B cell (primary cell): ENCODE data around the gene ULK4. TPM values are rescaled to one million over a fixed set of nuclear protein-coding genes. Genes with fewer than 3 reads are reported as not detected.

ENCODE experiments used
- ATAC-seq: fragments of 200-7000 bp; cut with Tn5 transposase; one replicate; pipeline ENCODE4 v1.10.0; 2021; ENCODE audit warnings: low read depth, mild to moderate bottlenecking, moderate number of reproducible peaks, moderate library complexity
- CTCF ChIA-PET: fragments of 350-600 bp; sonication (Branson Sonifier 250); formaldehyde crosslinking; loops from one replicate; lab custom pipeline; 2021; ENCODE audit warnings: antibody characterized with exemption, inconsistent platforms; lab: Charles Lee
- POLR2A ChIA-PET: fragments of 350-600 bp; sonication (Branson Sonifier 250); formaldehyde crosslinking; loops from one replicate; lab custom pipeline; 2021; ENCODE audit warnings: antibody characterized with exemption; lab: Charles Lee
- DNase-seq: peaks from one replicate; pipeline ENCODE4 v3.0.0; 2013
- H2AFZ ChIP-seq: 2 replicates; pipeline ENCODE4 v1.6.1; 2012; ENCODE audit warnings: mild to moderate bottlenecking, low read depth, low read length; ENCODE audit not compliant: insufficient read depth, poor library complexity, severe bottlenecking
- H3K27ac ChIP-seq, 2 donors: 1 replicate in 1 of 2; 2 replicates in 1 of 2; pipeline ENCODE4 v1.5.1; 2012 to 2013; ENCODE audit warnings: low read length in 2 of 2, mild to moderate bottlenecking in 2 of 2, moderate library complexity in 1 of 2
- H3K27me3 ChIP-seq, 4 experiments: fragments of 200-600 bp in 1 of 4; sonication (generic) in 1 of 4; replicated peaks in 1 of 4; 1 replicate in 2 of 4; 2 replicates in 2 of 4; pipeline versions ENCODE4 v1.6.1 to v1.7.0; 2013 to 2016; ENCODE audit warnings: low read length in 3 of 4, mild to moderate bottlenecking in 2 of 4, mixed read lengths in 1 of 4, moderate library complexity in 1 of 4; ENCODE audit not compliant: insufficient read depth in 4 of 4, control insufficient read depth in 3 of 4; ENCODE audit errors: control extremely low read depth in 1 of 4
- H3K36me3 ChIP-seq, 2 experiments: replicated peaks in 1 of 2; 1 replicate in 1 of 2; 2 replicates in 1 of 2; pipeline versions ENCODE4 v1.6.1 to v1.7.1; 2013; ENCODE audit warnings: low read length in 1 of 2; ENCODE audit not compliant: insufficient read depth in 2 of 2, control insufficient read depth in 1 of 2; ENCODE audit errors: control extremely low read depth in 1 of 2, extremely low read depth in 1 of 2
- H3K4me1 ChIP-seq, 2 donors: fragments of 200-600 bp in 1 of 2; sonication (generic) in 1 of 2; 1 replicate in 1 of 2; 2 replicates in 1 of 2; pipeline versions ENCODE4 v1.5.1 to v1.6.1; 2013 to 2017; ENCODE audit warnings: low read length in 2 of 2; ENCODE audit not compliant: control insufficient read depth in 2 of 2, insufficient read depth in 2 of 2
- H3K4me2 ChIP-seq: replicated peaks from 2 replicates; pipeline ENCODE3; 2012; ENCODE audit warnings: mild to moderate bottlenecking, low read depth, low read length; ENCODE audit not compliant: poor library complexity, severe bottlenecking
- H3K4me3 ChIP-seq, 5 experiments: fragments of 200-600 bp in 1 of 5; sonication (generic) in 1 of 5; 1 replicate in 3 of 5; 2 replicates in 2 of 5; pipeline versions ENCODE4 v1.5.1 to v1.7.0; 2011 to 2016; ENCODE audit warnings: low read length in 4 of 5, mild to moderate bottlenecking in 4 of 5, low read depth in 2 of 5, control low read depth in 1 of 5, moderate library complexity in 1 of 5; ENCODE audit not compliant: insufficient read depth in 1 of 5; ENCODE audit errors: control extremely low read depth in 1 of 5, extremely low read depth in 1 of 5
- H3K79me2 ChIP-seq: fragments of 200-600 bp; sonication (generic); one replicate; pipeline ENCODE4 v1.6.0; 2016; ENCODE audit warnings: low read length; ENCODE audit not compliant: control insufficient read depth, insufficient read depth
- H3K9ac ChIP-seq: fragments of 200-600 bp; sonication (generic); 2 replicates; pipeline ENCODE4 v1.6.1; 2017; ENCODE audit warnings: mild to moderate bottlenecking, low read length, moderate library complexity
- H3K9me3 ChIP-seq, 3 donors: one replicate each; pipeline versions ENCODE4 v1.6.1 to v1.7.1; 2013; ENCODE audit warnings: low read length in 2 of 3; ENCODE audit not compliant: control insufficient read depth in 2 of 3, insufficient read depth in 1 of 3; ENCODE audit errors: control extremely low read depth in 1 of 3
- H4K20me1 ChIP-seq: 2 replicates; pipeline ENCODE4 v1.6.0; 2012; ENCODE audit warnings: mild to moderate bottlenecking, low read length; ENCODE audit not compliant: insufficient read depth, control insufficient read depth, poor library complexity, severe bottlenecking
- H3K27ac Mint-ChIP-seq: one replicate; pipeline ENCODE4 v1.8.0; 2021; ENCODE audit warnings: mixed read lengths
- H3K27me3 Mint-ChIP-seq: one replicate; pipeline ENCODE4 v1.8.0; 2021; ENCODE audit warnings: mixed read lengths
- H3K4me1 Mint-ChIP-seq: one replicate; pipeline ENCODE4 v1.8.0; 2021; ENCODE audit warnings: mixed read lengths
- H3K4me3 Mint-ChIP-seq: one replicate; pipeline ENCODE4 v1.8.0; 2021; ENCODE audit warnings: mixed read lengths
- H3K9me3 Mint-ChIP-seq: one replicate; pipeline ENCODE4 v1.8.0; 2022; ENCODE audit warnings: mixed read lengths; ENCODE audit not compliant: insufficient read depth
- CTCF ChIP-seq: fragments of 200-600 bp; IDR thresholded peaks from one replicate; pipeline ENCODE4 v1.8.0; 2022; ENCODE audit warnings: antibody characterized with exemption, mild to moderate bottlenecking
- EZH2 ChIP-seq: IDR thresholded peaks from 2 replicates; pipeline ENCODE4 v1.6.1; 2012; ENCODE audit warnings: borderline replicate concordance, low read depth, mild to moderate bottlenecking, moderate library complexity, low read length; ENCODE audit not compliant: insufficient read depth, poor library complexity, severe bottlenecking
- WGBS: methylation state at CpG from one replicate; pipeline ENCODE4 v1.1.5; 2013; ENCODE audit warnings: missing lambda C conversion rate; ENCODE audit not compliant: insufficient coverage; 5-methylcytosine and 5-hydroxymethylcytosine counted together
- intact Hi-C: fragments of 100-400 bp; cut with micrococcal nuclease; formaldehyde crosslinking; loops from one replicate; pipeline ENCODE4 v1.10.0; 2022
- polyA plus RNA-seq: library from polyadenylated mRNA; depleted of rRNA; stranded (reverse); fragments of >200 nt; gene quantifications from 2 replicates; pipeline ENCODE4 v1.2.3, GENCODE V29; 2012
- total RNA-seq, 2 donors: library from RNA; stranded (reverse); fragments of 120-200 nt in 1 of 2; gene quantifications; 1 replicate in 1 of 2; 2 replicates in 1 of 2; pipeline versions ENCODE4 v1.2.3 to v1.2.4, GENCODE V29; 2013 to 2022

ULK4 gene
- total and polyA plus RNA-seq, 2 donors (not counting 1 experiment from before 2014, with no cell fraction given): 5.2 to 33.7 TPM

- WGBS: no CpG with 5 or more reads among the region's 1 CpG
- Histone ChIP-seq H3K27ac (peak overlapping the region in 1 of 2 donors; percentile 9), H4K20me1 (peaks cover 97% of the 10 kb centered on the region), H3K9ac (no peak overlapping the region), H3K36me3 (peaks cover 2% of the 10 kb centered on the region in 2 experiments), H3K27me3 (no peaks in the 10 kb centered on the region), H3K4me2 (peak overlapping the region; percentile 15), H3K79me2 (peaks cover 99% of the 10 kb centered on the region), H3K9me3 (peaks cover 0 to 2% (median 0%) of the 10 kb centered on the region in 3 donors), H3K4me1 (peaks cover 48 to 80% of the 10 kb centered on the region in 2 donors), H3K4me3 (no peak overlapping the region), H2AFZ (no peak overlapping the region)
- H3K4me1 Mint-ChIP-seq: peaks cover 85% of the 10 kb centered on the region
- H3K27ac Mint-ChIP-seq: no peak overlapping the region
- no peaks in the 10 kb centered on the region for H3K9me3 Mint-ChIP-seq
- DNase-seq (no peak), ATAC-seq (no peak)
- ChIA-PET POLR2A (no interaction called here), CTCF (no interaction called here)
- TF ChIP-seq CTCF (no peak), EZH2 (no peak)
- no peaks in the 10 kb centered on the region for H3K27me3 Mint-ChIP-seq
- peak overlapping the region; percentile 24 for H3K4me3 Mint-ChIP-seq
- intact Hi-C loops: loop anchor here (10.0 kb wide), 1 partner anchor 677 kb away; no protein-coding TSS in a partner anchor
Observed at GRCh38 chr3:41207355-41207754, 754.5 kb downstream of the ULK4 start.

- H3K9me3 Mint-ChIP-seq: no peaks in the 10 kb centered on the region
- 84% methylated on average over 5 of the region's 9 CpGs for WGBS
- peaks cover 0 to 2% (median 0%) of the 10 kb centered on the region in 3 donors for H3K9me3 ChIP-seq
- H3K27me3 ChIP-seq: no peaks in the 10 kb centered on the region
- intact Hi-C loops: loop anchor here (10.0 kb wide), 1 partner anchor 679 kb away; no protein-coding TSS in a partner anchor
- peak overlapping the region in 1 of 2 donors; percentile 26 for H3K27ac ChIP-seq
- no peaks in the 10 kb centered on the region for H3K36me3 ChIP-seq
- H3K4me3 Mint-ChIP-seq: peak overlapping the region; percentile 5
- H3K27ac Mint-ChIP-seq: no peak overlapping the region
- H2AFZ ChIP-seq: no peak overlapping the region
- DNase-seq: no peak
- H3K4me1 ChIP-seq: peaks cover 50 to 81% of the 10 kb centered on the region in 2 donors
- peaks cover 89% of the 10 kb centered on the region for H3K4me1 Mint-ChIP-seq
- H3K79me2 ChIP-seq: peaks cover 99% of the 10 kb centered on the region
- H3K4me3 ChIP-seq: no peak overlapping the region
- TF ChIP-seq EZH2: no peak
- no peak for TF ChIP-seq CTCF
- H4K20me1 ChIP-seq: peaks cover 98% of the 10 kb centered on the region
- CTCF ChIA-PET: no interaction called here
- H3K9ac ChIP-seq: no peak overlapping the region
- POLR2A ChIA-PET: no interaction called here
- peak overlapping the region; percentile 83 for H3K4me2 ChIP-seq
- ATAC-seq: no peak
- H3K27me3 Mint-ChIP-seq: no peaks in the 10 kb centered on the region
Observed at GRCh38 chr3:41205591-41205990, 756.3 kb downstream of the ULK4 start.
